Gastroesophageal sphincter (tissue), 3 donors: ENCODE data around the gene PTPN1.

ENCODE experiments used
- CTCF ChIP-seq, 4 experiments: fragments of 200-600 bp in 2 of 4; fragments of 450-650 bp in 2 of 4; sonication (generic) in 1 of 4; IDR thresholded peaks; one replicate each; pipeline ENCODE4 v1.5.1; 2017 to 2019; ENCODE audit warnings: antibody characterized with exemption in 4 of 4, mild to moderate bottlenecking in 2 of 4, moderate library complexity in 2 of 4
- EP300 ChIP-seq: sonication (generic); formaldehyde crosslinking; IDR thresholded peaks from one replicate; pipeline ENCODE4 v1.6.1; 2017; ENCODE audit warnings: antibody characterized with exemption, mild to moderate bottlenecking
- POLR2A ChIP-seq, 2 donors: fragments of 450-650 bp; IDR thresholded peaks; one replicate each; pipeline ENCODE4 v1.6.1; 2017; ENCODE audit warnings: antibody characterized with exemption in 2 of 2, mild to moderate bottlenecking in 2 of 2, moderate library complexity in 1 of 2
- POLR2AphosphoS5 ChIP-seq: sonication (generic); formaldehyde crosslinking; IDR thresholded peaks from one replicate; pipeline ENCODE4 v1.6.1; 2017; ENCODE audit warnings: antibody characterized with exemption

- no peak for TF ChIP-seq CTCF (IDR thresholded peaks at IDR 0.05)
- TF ChIP-seq POLR2A (IDR thresholded peaks at IDR 0.05): no peak
- no peak for TF ChIP-seq EP300
- no peak for TF ChIP-seq POLR2AphosphoS5
Measured at GRCh38 chr20:50545126-50545525, 34.9 kb downstream of the PTPN1 start.
